Neural cell (in vitro differentiated cells): ENCODE results near the gene EPHA4. TPM values are rescaled to one million over a fixed set of nuclear protein-coding genes. Genes with fewer than 3 reads are reported as not detected.

Experiments used
- H2AFZ ChIP-seq: fragments of 200-600, 300-800 bp; sonication (generic), shearing (Covaris generic); 2 replicates; pipeline ENCODE4 v1.6.0; 2014; ENCODE audit warnings: low read depth, mild to moderate bottlenecking, antibody characterized with exemption, low read length, moderate library complexity
- H3F3A ChIP-seq: fragments of 200-600 bp; shearing (Covaris generic); 2 replicates; pipeline ENCODE4 v1.6.1; 2016; ENCODE audit warnings: mild to moderate bottlenecking, moderate library complexity, mixed read lengths, antibody characterized with exemption, low read length; ENCODE audit not compliant: insufficient read depth, poor library complexity, severe bottlenecking
- H3K27ac ChIP-seq: fragments of 200-600, 300-800 bp; sonication (generic), shearing (Covaris generic); 2 replicates; pipeline ENCODE4 v1.5.1; 2014; ENCODE audit warnings: mild to moderate bottlenecking, low read length, moderate library complexity
- H3K27me3 ChIP-seq: fragments of 300-800, 200-600 bp; sonication (generic), shearing (Covaris generic); 2 replicates; pipeline ENCODE4 v1.6.0; 2014; ENCODE audit warnings: mild to moderate bottlenecking, low read depth, low read length, moderate library complexity; ENCODE audit not compliant: insufficient read depth
- H3K36me3 ChIP-seq: fragments of 300-800, 200-600 bp; sonication (generic), shearing (Covaris generic); 2 replicates; pipeline ENCODE4 v1.5.1; 2014; ENCODE audit warnings: mild to moderate bottlenecking, antibody characterized with exemption, low read length, moderate library complexity; ENCODE audit not compliant: insufficient read depth
- H3K4me2 ChIP-seq: fragments of 300-800, 200-600 bp; sonication (generic), shearing (Covaris generic); 2 replicates; pipeline ENCODE4 v1.6.0; 2014; ENCODE audit warnings: mild to moderate bottlenecking, low read length
- H3K4me3 ChIP-seq: fragments of 300-800, 200-600 bp; sonication (generic), shearing (Covaris generic); 2 replicates; pipeline ENCODE4 v1.5.1; 2014; ENCODE audit warnings: mild to moderate bottlenecking, low read length, moderate library complexity
- H3K79me2 ChIP-seq: fragments of 200-600 bp; shearing (Covaris generic); replicated peaks from 2 replicates; pipeline ENCODE4 v1.6.0; 2014; ENCODE audit warnings: mild to moderate bottlenecking, low read length, moderate library complexity; ENCODE audit not compliant: insufficient read depth
- H3K9ac ChIP-seq: fragments of 300-800, 200-600 bp; sonication (generic), shearing (Covaris generic); 2 replicates; pipeline ENCODE4 v1.6.1; 2016; ENCODE audit warnings: mild to moderate bottlenecking, low read length, mixed read lengths
- H3K9me2 ChIP-seq: fragments of 200-600 bp; shearing (Covaris generic); 2 replicates; pipeline ENCODE4 v1.6.1; 2016; ENCODE audit warnings: mild to moderate bottlenecking, low read length, mixed read lengths; ENCODE audit not compliant: insufficient read depth
- H3K9me3 ChIP-seq: fragments of 200-600, 300-800 bp; sonication (generic), shearing (Covaris generic); 2 replicates; pipeline ENCODE4 v1.6.1; 2016; ENCODE audit warnings: mild to moderate bottlenecking, mixed run types, low read length, moderate library complexity, mixed read lengths
- H4K20me1 ChIP-seq: fragments of 200-600 bp; shearing (Covaris generic); 2 replicates; pipeline ENCODE4 v1.6.1; 2016; ENCODE audit warnings: mild to moderate bottlenecking, mixed run types; ENCODE audit not compliant: insufficient read depth
- EP300 ChIP-seq: fragments of 450-650 bp; conservative IDR thresholded peaks from 2 replicates; pipeline ENCODE4 v1.6.1; 2014; ENCODE audit warnings: antibody characterized with exemption, mild to moderate bottlenecking, moderate library complexity; ENCODE audit not compliant: poor library complexity, severe bottlenecking
- EZH2 ChIP-seq: fragments of 200-600, 300-800 bp; shearing (Covaris generic), sonication (generic); IDR thresholded peaks from 2 replicates; pipeline ENCODE4 v1.6.1; 2014; ENCODE audit warnings: antibody characterized with exemption, low read length, borderline replicate concordance, mild to moderate bottlenecking; ENCODE audit not compliant: insufficient read depth, poor library complexity, severe bottlenecking
- MXI1 ChIP-seq: fragments of 450-650 bp; conservative IDR thresholded peaks from 2 replicates; pipeline ENCODE4 v1.6.1; 2014; ENCODE audit warnings: antibody characterized with exemption, mild to moderate bottlenecking; ENCODE audit not compliant: poor library complexity, severe bottlenecking
- POLR2AphosphoS5 ChIP-seq: IDR thresholded peaks from 2 replicates; pipeline ENCODE4 v1.6.1; 2012
- RAD21 ChIP-seq: fragments of 450-650 bp; conservative IDR thresholded peaks from 2 replicates; pipeline ENCODE4 v1.6.1; 2014; ENCODE audit warnings: antibody characterized with exemption, mild to moderate bottlenecking, moderate library complexity
- SMC3 ChIP-seq: fragments of 450-650 bp; conservative IDR thresholded peaks from 2 replicates; pipeline ENCODE4 v1.6.1; 2014; ENCODE audit warnings: antibody characterized with exemption, mild to moderate bottlenecking, moderate library complexity; ENCODE audit not compliant: poor library complexity
- TAF1 ChIP-seq: IDR thresholded peaks from 2 replicates; pipeline ENCODE4 v1.6.1; 2012; ENCODE audit warnings: low read depth
- polyA plus RNA-seq: library from polyadenylated mRNA; depleted of rRNA; stranded (reverse); fragments of >200 nt; gene quantifications from 2 replicates; pipeline ENCODE4 v1.2.3, GENCODE V29; 2014
- TF ChIP-seq, protein P1 (sequence below): IDR thresholded peaks from 2 replicates; pipeline ENCODE4 v1.6.1; 2012; ENCODE audit warnings: borderline replicate concordance
- TF ChIP-seq, protein P2 (sequence below): fragments of 450-650 bp; IDR thresholded peaks from 2 replicates; pipeline ENCODE4 v1.5.1; 2014; ENCODE audit warnings: antibody characterized with exemption, mild to moderate bottlenecking, moderate library complexity; ENCODE audit not compliant: poor library complexity, severe bottlenecking

The EPHA4 gene
- polyA plus RNA-seq, 1 donor from 2014 or later, result 71.1 TPM

DNA sequence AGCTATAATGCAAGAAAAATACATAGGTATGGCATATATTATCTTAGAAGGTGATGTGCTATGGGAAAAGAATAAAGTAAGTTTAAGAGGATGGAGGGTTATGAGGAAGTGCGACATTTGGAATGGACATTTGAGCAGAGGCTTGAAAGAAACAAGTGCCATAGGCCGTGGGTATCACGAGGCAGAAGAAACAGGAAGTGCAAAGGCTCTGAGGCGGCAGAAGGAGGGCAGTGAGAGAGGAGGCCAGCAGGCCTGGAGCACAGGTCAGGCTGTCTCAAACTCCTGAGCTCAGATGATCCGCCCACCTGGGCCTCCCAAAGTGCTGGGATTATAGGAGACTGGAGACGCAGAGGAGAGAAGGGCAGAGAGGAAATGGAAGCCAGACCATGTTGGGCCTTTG is 40.7 kb upstream of the EPHA4 start:
- Histone ChIP-seq H3K27me3 (no peaks in the 10 kb centered on the region), H3K27ac (no peak overlapping the region), H4K20me1 (no peaks in the 10 kb centered on the region), H3K4me3 (no peak overlapping the region), H3F3A (no peaks in the 10 kb centered on the region), H3K79me2 (no peaks in the 10 kb centered on the region), H3K4me2 (no peak overlapping the region), H3K9me2 (no peaks in the 10 kb centered on the region), H3K36me3 (no peaks in the 10 kb centered on the region), H3K9ac (no peak overlapping the region), H3K9me3 (no peaks in the 10 kb centered on the region), H2AFZ (no peak overlapping the region)
- TF ChIP-seq MXI1 (no peak), RAD21 (no peak), EP300 (no peak), SMC3 (no peak), TAF1 (no peak), POLR2AphosphoS5 (no peak), EZH2 (no peak)
- TF ChIP-seq, protein P1, sequence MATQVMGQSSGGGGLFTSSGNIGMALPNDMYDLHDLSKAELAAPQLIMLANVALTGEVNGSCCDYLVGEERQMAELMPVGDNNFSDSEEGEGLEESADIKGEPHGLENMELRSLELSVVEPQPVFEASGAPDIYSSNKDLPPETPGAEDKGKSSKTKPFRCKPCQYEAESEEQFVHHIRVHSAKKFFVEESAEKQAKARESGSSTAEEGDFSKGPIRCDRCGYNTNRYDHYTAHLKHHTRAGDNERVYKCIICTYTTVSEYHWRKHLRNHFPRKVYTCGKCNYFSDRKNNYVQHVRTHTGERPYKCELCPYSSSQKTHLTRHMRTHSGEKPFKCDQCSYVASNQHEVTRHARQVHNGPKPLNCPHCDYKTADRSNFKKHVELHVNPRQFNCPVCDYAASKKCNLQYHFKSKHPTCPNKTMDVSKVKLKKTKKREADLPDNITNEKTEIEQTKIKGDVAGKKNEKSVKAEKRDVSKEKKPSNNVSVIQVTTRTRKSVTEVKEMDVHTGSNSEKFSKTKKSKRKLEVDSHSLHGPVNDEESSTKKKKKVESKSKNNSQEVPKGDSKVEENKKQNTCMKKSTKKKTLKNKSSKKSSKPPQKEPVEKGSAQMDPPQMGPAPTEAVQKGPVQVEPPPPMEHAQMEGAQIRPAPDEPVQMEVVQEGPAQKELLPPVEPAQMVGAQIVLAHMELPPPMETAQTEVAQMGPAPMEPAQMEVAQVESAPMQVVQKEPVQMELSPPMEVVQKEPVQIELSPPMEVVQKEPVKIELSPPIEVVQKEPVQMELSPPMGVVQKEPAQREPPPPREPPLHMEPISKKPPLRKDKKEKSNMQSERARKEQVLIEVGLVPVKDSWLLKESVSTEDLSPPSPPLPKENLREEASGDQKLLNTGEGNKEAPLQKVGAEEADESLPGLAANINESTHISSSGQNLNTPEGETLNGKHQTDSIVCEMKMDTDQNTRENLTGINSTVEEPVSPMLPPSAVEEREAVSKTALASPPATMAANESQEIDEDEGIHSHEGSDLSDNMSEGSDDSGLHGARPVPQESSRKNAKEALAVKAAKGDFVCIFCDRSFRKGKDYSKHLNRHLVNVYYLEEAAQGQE, result no peak
- TF ChIP-seq, protein P2, sequence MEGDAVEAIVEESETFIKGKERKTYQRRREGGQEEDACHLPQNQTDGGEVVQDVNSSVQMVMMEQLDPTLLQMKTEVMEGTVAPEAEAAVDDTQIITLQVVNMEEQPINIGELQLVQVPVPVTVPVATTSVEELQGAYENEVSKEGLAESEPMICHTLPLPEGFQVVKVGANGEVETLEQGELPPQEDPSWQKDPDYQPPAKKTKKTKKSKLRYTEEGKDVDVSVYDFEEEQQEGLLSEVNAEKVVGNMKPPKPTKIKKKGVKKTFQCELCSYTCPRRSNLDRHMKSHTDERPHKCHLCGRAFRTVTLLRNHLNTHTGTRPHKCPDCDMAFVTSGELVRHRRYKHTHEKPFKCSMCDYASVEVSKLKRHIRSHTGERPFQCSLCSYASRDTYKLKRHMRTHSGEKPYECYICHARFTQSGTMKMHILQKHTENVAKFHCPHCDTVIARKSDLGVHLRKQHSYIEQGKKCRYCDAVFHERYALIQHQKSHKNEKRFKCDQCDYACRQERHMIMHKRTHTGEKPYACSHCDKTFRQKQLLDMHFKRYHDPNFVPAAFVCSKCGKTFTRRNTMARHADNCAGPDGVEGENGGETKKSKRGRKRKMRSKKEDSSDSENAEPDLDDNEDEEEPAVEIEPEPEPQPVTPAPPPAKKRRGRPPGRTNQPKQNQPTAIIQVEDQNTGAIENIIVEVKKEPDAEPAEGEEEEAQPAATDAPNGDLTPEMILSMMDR, result no peak

DNA sequence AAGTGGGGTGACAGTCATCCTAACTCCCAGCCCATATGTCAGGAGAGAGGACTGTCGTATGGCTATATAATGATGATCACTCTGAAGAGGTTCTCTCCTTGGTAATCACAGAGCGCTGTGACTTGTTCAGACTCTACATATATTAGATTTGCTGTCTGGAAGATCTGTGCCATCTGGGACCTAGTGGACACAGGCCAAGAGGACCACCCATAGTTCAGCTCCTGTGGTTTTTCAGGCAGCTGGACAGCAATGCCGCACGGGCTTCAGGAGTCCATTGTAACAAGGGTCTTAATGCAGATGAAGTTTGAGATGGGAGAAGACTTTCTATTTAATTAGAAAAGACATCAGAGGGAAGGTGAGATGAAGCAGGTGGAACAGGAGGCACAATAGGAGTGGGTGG is 40.1 kb upstream of the EPHA4 start:
- TF ChIP-seq SMC3, result no peak
- no peak for TF ChIP-seq MXI1
- no peak for TF ChIP-seq POLR2AphosphoS5
- H3K9me3 ChIP-seq, result no peaks in the 10 kb centered on the region

DNA sequence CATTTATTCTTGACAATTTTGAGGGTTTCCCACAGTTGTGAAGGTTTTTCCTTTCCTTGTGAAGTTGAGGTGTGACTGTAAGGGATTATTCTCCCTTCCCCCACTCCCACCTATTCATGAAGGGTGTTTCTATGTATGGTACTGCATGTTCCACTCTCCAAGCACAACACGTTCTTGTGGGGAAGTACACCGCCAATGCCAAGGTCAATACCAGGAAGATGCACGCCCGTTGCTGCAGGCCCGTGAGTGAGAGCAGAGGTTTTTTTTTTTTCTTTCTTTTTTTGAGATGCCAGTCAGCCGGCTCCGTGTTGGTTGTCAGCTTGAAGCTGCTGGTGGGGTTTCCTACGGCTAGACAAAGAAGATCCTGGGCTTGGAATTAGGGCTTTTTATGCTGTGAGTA is 38.6 kb upstream of the EPHA4 start:
- Histone ChIP-seq H3F3A (peaks cover 12% of the 10 kb centered on the region), H3K27me3 (no peaks in the 10 kb centered on the region), H3K36me3 (no peaks in the 10 kb centered on the region), H3K4me3 (no peak overlapping the region), H4K20me1 (no peaks in the 10 kb centered on the region), H2AFZ (no peak overlapping the region), H3K9ac (no peak overlapping the region), H3K79me2 (no peaks in the 10 kb centered on the region), H3K27ac (no peak overlapping the region), H3K9me2 (no peaks in the 10 kb centered on the region), H3K4me2 (no peak overlapping the region), H3K9me3 (no peaks in the 10 kb centered on the region)
- TF ChIP-seq RAD21, result no peak
- TF ChIP-seq TAF1, result no peak
- TF ChIP-seq EP300, result no peak
- no peak for TF ChIP-seq POLR2AphosphoS5

More for the DNA sequence above, 40.1 kb upstream of the EPHA4 start:
- Histone ChIP-seq H3K4me3 (no peak overlapping the region), H4K20me1 (no peaks in the 10 kb centered on the region), H3K79me2 (no peaks in the 10 kb centered on the region), H3K27me3 (no peaks in the 10 kb centered on the region), H3K9me2 (no peaks in the 10 kb centered on the region), H3K4me2 (no peak overlapping the region), H3F3A (peaks cover 3% of the 10 kb centered on the region), H3K9ac (no peak overlapping the region), H2AFZ (no peak overlapping the region), H3K27ac (no peak overlapping the region), H3K36me3 (no peaks in the 10 kb centered on the region)
